C4-2B (cell line): ENCODE results near the gene SHC1.

Experiments
- H3K27ac ChIP-seq: fragments of 450-650 bp; 2 replicates; pipeline ENCODE4 v1.5.1; 2017
- CTCF ChIP-seq: fragments of 450-650 bp; conservative IDR thresholded peaks from 2 replicates; pipeline ENCODE4 v1.5.1; 2017; ENCODE audit warnings: mild to moderate bottlenecking
- ZFX ChIP-seq: fragments of 450-650 bp; IDR thresholded peaks from 2 replicates; pipeline ENCODE4 v1.6.1; 2017

Gene SHC1

DNA sequence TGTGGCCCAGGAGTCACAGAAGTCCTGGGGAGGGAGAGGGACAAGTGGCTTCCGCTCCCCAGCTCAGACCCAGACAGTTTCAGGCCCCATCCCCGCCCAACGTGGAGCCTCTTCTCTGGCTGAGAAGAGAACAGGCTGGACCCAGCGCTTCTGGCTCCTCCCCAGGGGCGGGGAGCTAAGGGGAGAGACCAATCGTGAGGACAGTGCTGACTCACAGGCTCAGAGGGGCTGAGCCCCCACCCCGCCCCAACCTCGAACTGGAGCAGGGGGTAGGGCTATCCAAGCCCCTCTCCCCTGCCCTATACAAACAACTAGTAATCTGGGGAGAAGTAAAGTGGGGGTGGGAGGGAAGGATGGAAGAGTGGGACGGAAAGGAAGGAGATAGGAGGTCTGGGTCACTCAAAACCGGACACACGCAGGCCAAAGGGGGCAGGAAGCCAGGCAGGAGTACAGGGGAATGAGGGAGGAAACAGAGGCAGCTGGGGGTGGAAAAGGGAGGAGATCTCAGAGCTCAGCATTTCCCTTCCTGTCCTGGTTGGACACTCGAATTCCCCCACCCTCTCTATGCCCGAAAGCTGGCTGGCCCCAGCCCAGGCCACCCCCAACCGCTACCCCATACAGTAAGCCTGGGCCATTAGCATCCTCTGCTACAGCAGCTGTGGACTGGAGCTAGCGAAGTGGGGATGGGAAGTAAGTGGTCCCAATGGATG, at the start of gene SHC1:
SHC1 (minus strand) TSS at position 117 of the 710 bp plus-strand sequence. CDS start 221 bp downstream, outside the sequence.
- TF ChIP-seq CTCF (no peak), ZFX (no peak)
- peak within 1 kb of the TSS; percentile 84 for H3K27ac ChIP-seq

DNA sequence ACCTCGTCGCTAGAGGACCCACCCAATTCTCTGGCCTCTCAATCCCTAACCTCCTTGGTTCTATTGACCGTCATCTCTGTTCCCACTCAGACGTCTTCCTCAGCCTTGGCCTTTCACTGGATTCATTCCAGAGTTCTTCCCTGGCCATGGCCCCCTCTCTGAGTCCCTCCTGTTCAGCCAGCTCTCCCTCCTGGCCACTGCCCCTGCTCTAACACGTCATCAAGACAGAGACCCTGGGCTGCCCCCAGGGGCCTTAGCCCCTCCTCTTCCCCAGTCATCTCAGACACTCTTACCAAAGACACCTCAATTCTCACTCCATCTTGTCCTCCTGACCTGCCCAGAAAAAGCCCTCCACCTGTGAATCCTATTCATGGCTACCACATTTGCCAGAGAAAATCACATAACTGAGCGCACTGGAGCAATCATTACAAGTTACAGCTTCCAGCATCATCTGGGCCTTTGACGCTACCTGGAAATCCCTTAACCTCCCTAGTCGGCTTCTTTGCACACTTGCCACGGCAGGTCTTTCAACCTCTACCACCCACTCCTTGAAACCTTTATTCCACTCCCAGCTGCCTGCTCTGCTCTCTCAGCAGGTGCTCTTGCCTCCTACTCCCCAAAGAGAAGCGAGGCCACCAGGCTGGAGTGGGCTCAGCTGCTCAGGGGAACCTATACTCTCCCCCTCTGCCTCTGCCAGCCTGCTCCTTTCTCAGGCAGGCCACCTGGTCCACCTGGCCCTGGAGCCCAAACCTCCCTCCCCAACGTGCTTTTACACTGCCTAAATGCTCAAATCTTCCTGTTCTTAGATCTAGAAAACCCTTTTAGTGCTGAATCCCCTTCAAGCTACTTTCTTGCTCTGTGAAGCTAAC, 49.1 kb upstream of the SHC1 start:
- no peak for TF ChIP-seq CTCF
- TF ChIP-seq ZFX = no peak
- no peak overlapping the region for H3K27ac ChIP-seq

DNA sequence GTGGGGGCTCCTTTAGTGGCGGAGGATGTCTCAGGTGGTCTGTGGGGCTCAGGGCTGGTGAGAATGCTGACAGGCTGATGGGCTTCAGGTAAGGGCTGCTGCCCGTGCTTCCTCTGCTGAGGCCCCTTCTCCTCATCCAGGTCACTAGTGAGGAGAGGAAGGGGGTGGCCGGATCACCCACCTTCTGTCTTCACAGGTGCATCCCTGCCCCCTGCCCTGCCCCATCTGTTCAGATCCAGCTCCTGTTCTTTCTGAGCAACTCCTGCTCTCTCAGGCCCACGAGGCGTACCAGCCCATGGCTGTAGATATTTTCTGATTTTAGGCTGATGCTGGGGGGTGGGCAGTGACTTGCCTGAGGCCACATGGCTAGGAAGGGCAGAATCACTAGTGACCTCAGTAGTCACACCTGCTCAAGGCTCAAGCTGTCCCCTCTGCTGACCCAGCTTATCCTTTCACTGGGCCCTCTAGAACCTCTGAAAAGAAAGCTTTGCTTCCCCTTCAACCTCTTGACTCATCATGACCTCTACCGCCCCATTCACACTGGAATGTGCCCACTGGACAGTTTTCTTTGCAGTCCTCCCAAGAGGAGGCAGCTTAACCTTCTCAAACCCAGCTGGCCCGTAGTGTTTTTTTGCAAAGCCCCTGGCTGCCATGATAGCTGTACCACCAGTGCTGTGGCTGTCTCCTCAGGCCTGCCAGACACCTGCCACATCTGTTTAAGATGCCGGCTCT, 48.2 kb upstream of the SHC1 start:
- H3K27ac ChIP-seq = no peak overlapping the region
- TF ChIP-seq ZFX = no peak
- no peak for TF ChIP-seq CTCF

DNA sequence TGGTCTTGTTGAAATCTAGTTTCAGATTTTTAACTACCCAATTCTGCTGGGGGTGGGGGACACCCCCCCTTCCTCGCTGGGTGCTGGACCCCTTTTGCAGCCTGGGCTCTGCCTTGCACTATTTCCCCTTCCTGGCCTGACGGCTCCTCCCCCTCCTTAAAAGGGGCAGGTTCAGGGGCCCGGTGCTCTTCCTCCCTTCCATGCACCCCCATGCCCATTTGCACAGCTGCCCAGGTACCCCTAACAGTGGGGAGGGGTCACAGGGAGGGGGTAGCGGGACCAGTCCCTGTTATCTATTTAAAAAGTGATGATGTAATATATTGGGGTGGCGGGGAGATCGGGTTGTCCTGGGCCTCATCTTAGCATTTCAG, 47.4 kb upstream of the SHC1 start:
- no peak overlapping the region for H3K27ac ChIP-seq
- no peak for TF ChIP-seq ZFX
- no peak for TF ChIP-seq CTCF

DNA sequence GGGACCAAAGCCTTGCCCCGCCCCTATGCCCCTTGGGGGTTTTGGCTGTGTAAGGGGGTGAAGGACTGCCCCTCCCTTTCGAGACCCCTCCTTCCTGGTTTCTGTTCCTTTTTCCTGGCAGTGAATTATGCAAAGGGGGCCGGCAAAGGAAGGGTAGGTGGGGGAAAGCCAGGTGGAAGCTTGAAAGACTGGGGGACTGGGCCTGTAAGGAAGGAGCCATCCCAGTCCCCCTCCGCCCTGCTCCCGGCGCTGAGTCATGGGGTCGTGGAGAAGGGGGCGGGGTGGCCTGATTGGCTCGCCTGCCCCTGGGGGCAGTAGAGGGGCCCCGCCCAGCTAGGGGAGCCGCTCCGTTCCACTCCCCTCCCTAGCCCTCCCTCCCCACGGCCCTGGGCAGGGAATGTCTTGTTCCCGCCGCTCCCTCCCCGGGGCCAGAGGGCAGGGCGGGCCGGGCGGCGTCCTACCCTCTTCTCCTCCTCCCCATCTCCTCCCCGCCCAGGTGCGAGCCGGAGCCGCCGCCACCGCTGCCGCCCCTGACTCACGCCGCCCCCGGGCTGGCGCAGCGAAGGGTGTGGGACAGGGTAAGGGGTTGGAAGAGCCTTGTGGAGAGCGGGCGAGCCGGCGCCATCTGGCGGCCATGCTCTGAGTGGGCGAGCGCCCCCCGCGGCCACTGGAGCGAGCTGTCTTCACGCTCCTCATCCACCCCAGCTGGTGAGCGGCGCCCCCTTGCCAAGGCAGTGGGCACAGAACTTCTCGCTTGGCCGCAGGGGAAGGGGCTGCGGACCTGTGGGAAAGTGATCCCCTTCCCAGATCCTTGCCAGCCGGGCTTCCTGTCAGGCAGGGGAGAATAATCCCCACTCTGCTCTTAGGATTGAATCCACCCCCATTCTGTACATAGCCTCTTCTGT, 46.7 kb upstream of the SHC1 start:
- no peak overlapping the region for H3K27ac ChIP-seq
- no peak for TF ChIP-seq CTCF
- no peak for TF ChIP-seq ZFX

- no peak overlapping the region for H3K27ac ChIP-seq
- TF ChIP-seq ZFX (no peak), CTCF (no peak)
These were observed 45.8 kb upstream of the SHC1 start for GRCh38 chr1:155016231-155016831.
